GM18511 (cell line): ENCODE measurements around the gene MPO.

Experiments used
- ATAC-seq: cut with Tn5 transposase; IDR thresholded peaks from one replicate; pipeline ENCODE4 v1.9.1; 2021; ENCODE audit warnings: mild to moderate bottlenecking, moderate library complexity; ENCODE audit not compliant: unreplicated experiment

MPO gene

DNA sequence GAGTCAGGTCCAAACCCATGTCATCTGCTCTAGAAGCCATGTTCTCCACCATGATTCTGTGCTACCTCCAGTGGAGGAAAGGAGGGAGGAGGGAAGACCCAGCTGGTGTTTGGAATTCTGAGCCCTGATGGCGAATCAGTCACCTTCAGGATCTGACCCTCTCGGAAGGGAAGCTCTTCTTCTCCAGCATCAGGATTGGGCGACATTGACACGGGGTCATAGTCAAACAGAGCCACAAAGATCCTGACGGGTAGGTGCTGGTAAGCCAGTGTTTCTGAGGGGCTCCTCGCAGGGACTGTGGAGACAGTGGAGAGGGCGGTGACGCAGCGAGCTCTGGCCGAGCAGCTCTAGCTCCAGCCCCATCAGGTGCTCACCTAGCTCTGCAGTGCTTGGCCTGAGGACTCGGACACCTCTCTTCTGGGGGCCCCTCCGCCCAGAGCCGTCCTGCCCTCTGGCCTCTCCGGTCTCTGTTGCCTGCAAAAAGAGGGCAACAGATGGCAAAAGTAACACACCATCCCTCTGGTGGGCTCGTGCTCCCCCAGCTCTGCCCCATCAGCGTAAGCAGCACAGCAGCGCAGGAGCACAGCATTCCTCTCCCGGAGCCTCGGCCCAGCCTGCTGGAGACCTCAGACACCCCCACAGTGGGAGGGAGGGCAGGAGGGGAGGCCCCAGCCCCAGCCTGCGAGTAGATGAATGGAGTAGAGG lies 26.9 kb upstream of the MPO start:
- no peak for ATAC-seq

- no peak for ATAC-seq
These were observed 25.6 kb upstream of the MPO start for GRCh38 chr17:58306131-58306951.

DNA sequence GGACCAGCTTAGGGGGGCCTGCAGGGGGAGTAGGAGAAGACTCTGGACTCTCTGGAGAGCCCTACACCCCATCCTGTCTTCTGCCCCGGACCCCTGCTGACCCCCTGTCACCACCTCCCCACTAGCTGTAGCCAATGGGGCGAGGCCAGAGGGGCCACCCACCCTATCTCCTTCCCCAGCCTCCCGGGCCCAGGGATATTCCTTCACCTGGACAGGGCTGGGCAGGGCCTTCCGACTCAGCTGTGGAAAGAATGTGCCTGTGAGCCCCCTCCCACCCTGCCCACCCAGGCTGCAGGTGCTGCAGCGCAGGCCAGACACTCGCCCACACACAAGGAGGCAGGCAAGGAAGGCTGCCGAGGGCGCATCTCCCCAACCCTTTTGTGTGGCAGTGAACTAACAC lies 24.9 kb upstream of the MPO start:
- ATAC-seq: no peak

GRCh38 chr17:58304750-58305486 lies 24.2 kb upstream of the MPO start:
- no peak for ATAC-seq

- no peak for ATAC-seq
These were observed 23.4 kb upstream of the MPO start for GRCh38 chr17:58303971-58304749.

DNA sequence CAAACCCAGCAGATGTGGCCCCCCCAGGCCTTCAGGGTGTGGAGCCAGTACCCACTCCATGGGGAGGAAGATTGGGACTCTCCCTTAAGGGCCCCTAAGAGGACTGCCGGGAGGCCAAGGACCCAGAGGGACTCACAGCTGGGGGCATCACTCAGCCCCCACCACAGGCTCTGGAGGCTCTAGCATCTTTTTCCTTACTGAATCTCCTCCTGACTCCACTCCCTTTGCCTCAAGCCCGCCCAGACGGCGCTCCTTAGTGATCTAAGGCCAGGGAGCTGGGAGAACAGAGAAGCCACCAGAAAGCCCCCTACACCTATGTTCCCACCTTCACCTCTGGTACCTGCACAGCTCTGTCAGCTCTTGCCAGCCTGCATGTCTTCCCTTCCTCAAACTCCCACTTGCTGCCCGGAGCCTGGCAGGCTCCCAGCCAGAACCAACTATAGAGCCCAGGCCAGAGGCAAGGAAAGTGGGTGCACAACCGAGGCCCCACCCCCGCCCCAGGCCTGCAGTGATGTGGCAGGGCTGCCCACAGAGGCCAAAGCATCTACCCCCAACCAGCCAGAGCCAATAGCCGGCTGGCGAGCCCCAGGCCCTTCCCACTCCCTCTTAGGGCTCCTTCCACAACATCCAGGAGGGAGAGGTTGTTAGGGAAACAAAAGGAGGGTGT lies 22.3 kb upstream of the MPO start:
- no peak for ATAC-seq

DNA sequence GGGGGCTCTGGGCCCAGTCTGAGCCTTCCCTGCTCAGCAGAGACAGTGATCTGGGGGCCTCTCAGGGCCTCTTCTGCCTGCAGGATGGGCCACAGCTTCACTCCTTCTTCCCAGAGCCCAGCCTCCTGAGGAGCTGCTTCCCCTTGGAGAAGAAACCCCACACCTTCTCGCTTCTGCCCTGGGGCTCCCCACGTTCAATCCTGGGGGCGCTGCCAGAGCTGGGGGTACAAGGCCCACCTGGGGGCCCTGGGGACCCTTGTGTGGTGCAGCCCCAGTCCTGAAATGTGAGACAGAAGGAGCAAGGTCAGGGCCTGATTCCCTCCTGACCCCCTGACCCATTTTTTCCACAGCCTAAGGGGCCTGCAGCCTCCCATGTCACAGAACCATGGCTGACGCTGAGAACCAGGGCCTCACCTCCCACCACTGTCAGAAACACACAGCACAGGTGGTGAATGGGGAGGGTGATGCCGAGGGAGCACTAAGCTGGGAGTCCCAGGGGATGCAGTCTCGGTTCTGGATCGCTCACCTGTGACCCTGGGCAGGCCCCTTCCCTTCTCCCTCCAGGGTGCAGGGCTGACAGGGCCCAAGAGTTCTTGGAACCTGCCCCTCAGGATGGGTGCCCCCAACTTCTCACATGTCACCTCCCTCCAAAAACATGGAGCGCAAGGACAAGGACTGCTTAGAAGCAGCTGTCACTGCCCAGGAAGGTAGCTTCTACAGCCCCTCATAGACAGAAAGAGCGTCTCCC lies 21.6 kb upstream of the MPO start:
- no peak for ATAC-seq

DNA sequence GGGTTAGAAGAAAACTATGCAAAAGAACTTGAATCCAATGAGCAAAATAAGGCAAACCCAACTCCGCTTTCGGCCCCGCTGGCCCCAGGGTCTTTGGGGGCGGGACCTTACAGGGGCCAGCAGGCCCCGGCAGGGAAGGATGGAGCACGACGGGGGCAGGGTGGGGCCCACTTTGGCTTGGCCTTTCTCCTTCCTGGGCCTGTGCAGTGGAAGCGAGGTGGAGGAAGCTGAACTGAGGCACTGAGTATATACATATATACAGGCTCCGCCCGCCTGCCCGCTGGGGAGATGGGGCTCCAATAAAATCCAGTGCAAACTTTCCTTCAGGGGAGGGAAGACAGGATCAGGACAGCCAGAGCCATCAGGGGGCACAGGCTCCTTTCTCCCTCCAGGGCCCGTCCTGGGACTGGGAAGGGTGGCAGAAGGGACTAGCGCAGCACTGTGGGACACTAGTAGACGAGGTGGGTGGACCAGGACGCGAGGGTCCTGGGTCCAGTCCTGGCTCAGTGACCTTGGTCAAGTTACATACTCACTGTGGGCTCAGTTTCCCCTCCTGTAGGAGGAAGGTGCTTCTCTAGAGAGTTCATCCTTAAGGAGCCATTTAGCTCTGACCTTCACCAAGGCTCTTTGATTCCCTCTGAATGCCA lies 20.9 kb upstream of the MPO start:
- no peak for ATAC-seq

DNA sequence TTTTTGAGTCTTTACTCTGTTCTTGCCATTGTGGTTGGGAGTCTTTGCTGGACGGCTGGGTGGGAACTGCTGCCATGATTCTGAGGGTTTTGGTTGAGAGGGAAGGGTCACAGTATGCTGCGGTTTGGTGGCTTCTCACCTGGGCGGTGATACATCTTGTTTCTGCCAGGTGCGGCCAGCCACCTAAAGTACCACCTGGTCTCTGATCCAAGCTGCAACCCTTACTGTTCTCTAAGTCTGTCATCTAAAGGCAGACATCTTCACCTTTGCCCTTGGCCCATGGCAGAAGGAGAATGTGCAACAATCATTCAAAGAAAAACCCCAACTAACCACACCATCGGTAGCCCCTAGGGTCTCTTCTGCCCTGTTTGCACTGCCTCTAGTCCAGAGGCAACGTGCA lies 19.6 kb upstream of the MPO start:
- no peak for ATAC-seq

GRCh38 chr17:58294034-58294433 lies 13.3 kb upstream of the MPO start:
- no peak for ATAC-seq

GRCh38 chr17:58291246-58291645 lies 10.5 kb upstream of the MPO start:
- no peak for ATAC-seq

DNA sequence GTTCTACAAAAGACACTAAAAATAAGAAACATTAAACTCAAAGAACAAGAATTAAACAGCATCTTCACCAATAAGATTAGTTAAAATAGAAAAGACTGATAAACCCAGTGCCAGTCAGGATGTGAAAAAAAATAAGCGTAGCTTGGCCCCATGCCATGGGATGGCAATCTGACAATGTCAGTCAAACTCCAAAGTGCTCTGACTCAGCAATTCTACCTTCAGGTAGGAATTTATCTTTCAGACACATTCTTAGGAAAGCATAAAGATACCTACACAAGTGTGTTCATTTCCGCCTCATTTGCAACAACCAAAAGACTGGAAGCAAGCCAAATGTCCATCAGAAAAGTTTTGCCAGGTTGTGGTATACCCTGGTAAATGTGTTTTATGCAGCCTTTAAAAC lies 9.1 kb upstream of the MPO start:
- no peak for ATAC-seq

- no peak for ATAC-seq
These were observed 4.7 kb upstream of the MPO start for GRCh38 chr17:58285422-58285810.

GRCh38 chr17:58284613-58285421 lies 4.1 kb upstream of the MPO start:
- no peak for ATAC-seq

DNA sequence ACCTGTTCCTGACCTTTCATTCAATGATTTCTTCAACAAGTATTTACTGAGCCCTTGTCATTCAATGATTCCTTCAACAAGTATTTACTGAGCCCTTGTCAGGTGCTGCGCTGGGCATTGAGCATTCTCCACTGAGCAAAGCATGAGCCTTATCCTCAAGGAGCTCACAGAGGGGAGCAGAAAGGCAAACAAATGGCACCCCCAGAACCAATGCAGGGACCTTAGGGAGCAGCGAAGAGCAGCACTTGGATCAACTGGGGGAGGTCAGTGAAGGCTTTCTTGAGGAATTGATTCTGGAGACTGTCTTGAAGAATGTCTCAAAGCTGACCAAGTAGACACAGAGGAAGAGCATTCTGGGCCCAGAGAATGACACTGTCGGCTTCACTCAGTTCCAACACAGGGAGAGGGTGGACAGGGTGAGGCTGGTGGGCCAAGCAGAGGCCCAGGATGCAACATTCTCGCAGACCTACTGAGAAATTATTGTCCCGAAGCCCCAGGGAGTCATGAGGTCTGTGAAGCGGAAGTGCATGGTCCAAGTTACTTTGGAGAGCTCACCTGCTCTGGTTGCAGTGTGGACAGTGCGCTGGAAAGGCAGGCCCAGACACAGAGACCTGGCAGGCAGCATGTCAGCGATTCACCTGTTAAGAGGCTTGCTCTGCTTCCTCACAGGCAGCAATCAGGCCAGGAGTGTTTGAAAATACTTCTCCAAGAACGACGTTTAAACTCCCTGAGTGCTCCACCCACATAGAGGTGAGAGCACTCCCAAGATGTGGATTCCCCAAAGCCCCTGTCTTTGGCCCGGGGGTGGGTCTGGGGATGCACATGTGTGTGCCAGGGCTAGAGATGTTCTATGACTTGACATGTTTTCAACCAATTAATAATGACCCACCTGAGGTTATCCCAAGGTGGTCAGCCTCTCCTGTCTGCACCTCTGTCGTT lies 3.2 kb upstream of the MPO start:
- ATAC-seq: no peak

GRCh38 chr17:58282442-58282841 lies 1.7 kb upstream of the MPO start:
- ATAC-seq: no peak

DNA sequence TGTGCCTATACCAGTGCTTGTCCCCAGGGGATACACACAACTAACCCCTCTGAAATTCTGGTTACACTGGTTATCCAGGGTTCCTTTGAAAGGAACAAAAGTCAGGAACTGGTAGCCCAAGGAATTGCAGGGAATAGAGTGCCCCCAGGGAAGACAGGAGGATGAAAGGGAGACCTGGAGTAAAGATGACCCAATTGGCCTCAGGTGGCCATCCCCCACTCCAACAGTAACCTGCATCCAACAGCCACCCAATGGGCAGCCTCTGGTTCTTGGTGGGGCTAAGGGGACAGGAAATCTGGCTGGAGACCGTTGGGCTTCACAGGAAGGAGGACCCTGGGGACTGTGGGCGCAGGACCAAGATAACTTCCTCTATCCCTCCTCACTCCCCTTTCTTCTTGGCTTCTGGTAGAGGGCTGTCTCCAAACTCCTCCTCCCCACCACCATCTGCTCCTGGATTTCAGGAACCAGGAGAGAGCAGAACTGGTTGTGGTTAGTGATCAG lies 826 bp upstream of the MPO start:
- ATAC-seq: no peak
